ENCODE data around the gene SNAPC1.

Gene SNAPC1

GRCh38 chr14:61780125-61780524 is 17.9 kb downstream of the SNAPC1 start:
- in situ Hi-C loops (cut with MboI; ENCODE audit: low pct_unique_long_range_greater_than_20kb, low sequenced_read_pairs) = no loop called here
- no peak for DNase-seq

- DNase-seq = no peak
- in situ Hi-C loops (cut with MboI; ENCODE audit: low pct_unique_long_range_greater_than_20kb, low sequenced_read_pairs) = no loop called here
These were observed 35.1 kb downstream of the SNAPC1 start for GRCh38 chr14:61797309-61797708.

GRCh38 chr14:61802010-61802568 is 39.9 kb downstream of the SNAPC1 start:
- in situ Hi-C loops (cut with MboI; ENCODE audit: low pct_unique_long_range_greater_than_20kb, low sequenced_read_pairs) = no loop called here
- no peak for DNase-seq

GRCh38 chr14:61803755-61804154 is 41.5 kb downstream of the SNAPC1 start:
- no peak for DNase-seq
- in situ Hi-C loops (cut with MboI; ENCODE audit: low pct_unique_long_range_greater_than_20kb, low sequenced_read_pairs) = no loop called here

GRCh38 chr14:61805451-61805850 is 43.2 kb downstream of the SNAPC1 start:
- in situ Hi-C loops (cut with MboI; ENCODE audit: low pct_unique_long_range_greater_than_20kb, low sequenced_read_pairs) = no loop called here
- DNase-seq = no peak

GRCh38 chr14:61811882-61812346 is 49.7 kb downstream of the SNAPC1 start:
- in situ Hi-C loops (cut with MboI; ENCODE audit: low pct_unique_long_range_greater_than_20kb, low sequenced_read_pairs) = no loop called here
- DNase-seq = no peak

GRCh38 chr14:61812347-61813095 is 50.3 kb downstream of the SNAPC1 start, which contains the start of gene SYT16:
Gene SYT16 (plus strand): TSS chr14:61812703.
- in situ Hi-C loops (cut with MboI; ENCODE audit: low pct_unique_long_range_greater_than_20kb, low sequenced_read_pairs) = no loop called here
- no peak for DNase-seq

GRCh38 chr14:61813096-61813606 is 50.9 kb downstream of the SNAPC1 start:
- in situ Hi-C loops (cut with MboI; ENCODE audit: low pct_unique_long_range_greater_than_20kb, low sequenced_read_pairs) = no loop called here
- no peak for DNase-seq

- in situ Hi-C loops (cut with MboI; ENCODE audit: low pct_unique_long_range_greater_than_20kb, low sequenced_read_pairs) = no loop called here
- DNase-seq = no peak
These were observed 60.2 kb downstream of the SNAPC1 start for GRCh38 chr14:61822458-61822857.

GRCh38 chr14:61832783-61833182 is 70.6 kb downstream of the SNAPC1 start:
- in situ Hi-C loops (cut with MboI; ENCODE audit: low pct_unique_long_range_greater_than_20kb, low sequenced_read_pairs) = no loop called here
- DNase-seq = no peak

- no peak for DNase-seq
- in situ Hi-C loops (cut with MboI; ENCODE audit: low pct_unique_long_range_greater_than_20kb, low sequenced_read_pairs) = no loop called here
These were observed 74.0 kb downstream of the SNAPC1 start for GRCh38 chr14:61836184-61836583.

- DNase-seq = no peak
- in situ Hi-C loops (cut with MboI; ENCODE audit: low pct_unique_long_range_greater_than_20kb, low sequenced_read_pairs) = no loop called here
These were observed 74.6 kb downstream of the SNAPC1 start for GRCh38 chr14:61836807-61837206.

GRCh38 chr14:61837336-61838229 is 75.4 kb downstream of the SNAPC1 start:
- DNase-seq = peak; percentile 81
- in situ Hi-C loops (cut with MboI; ENCODE audit: low pct_unique_long_range_greater_than_20kb, low sequenced_read_pairs) = no loop called here

GRCh38 chr14:61838661-61839245 is 76.5 kb downstream of the SNAPC1 start:
- DNase-seq = no peak
- in situ Hi-C loops (cut with MboI; ENCODE audit: low pct_unique_long_range_greater_than_20kb, low sequenced_read_pairs) = no loop called here

GRCh38 chr14:61839507-61839906 is 77.3 kb downstream of the SNAPC1 start:
- DNase-seq = no peak
- in situ Hi-C loops (cut with MboI; ENCODE audit: low pct_unique_long_range_greater_than_20kb, low sequenced_read_pairs) = no loop called here

GRCh38 chr14:61841145-61841544 is 78.9 kb downstream of the SNAPC1 start:
- in situ Hi-C loops (cut with MboI; ENCODE audit: low pct_unique_long_range_greater_than_20kb, low sequenced_read_pairs) = no loop called here
- DNase-seq = no peak
